GM19372 (cell line): Measurements from ENCODE around the gene LMF1.

ENCODE experiments used
- ATAC-seq: cut with Tn5 transposase; IDR thresholded peaks from one replicate; pipeline ENCODE4 v1.9.1; 2021; ENCODE audit warnings: mild to moderate bottlenecking, low read depth, moderate library complexity; ENCODE audit not compliant: unreplicated experiment

The LMF1 gene

DNA sequence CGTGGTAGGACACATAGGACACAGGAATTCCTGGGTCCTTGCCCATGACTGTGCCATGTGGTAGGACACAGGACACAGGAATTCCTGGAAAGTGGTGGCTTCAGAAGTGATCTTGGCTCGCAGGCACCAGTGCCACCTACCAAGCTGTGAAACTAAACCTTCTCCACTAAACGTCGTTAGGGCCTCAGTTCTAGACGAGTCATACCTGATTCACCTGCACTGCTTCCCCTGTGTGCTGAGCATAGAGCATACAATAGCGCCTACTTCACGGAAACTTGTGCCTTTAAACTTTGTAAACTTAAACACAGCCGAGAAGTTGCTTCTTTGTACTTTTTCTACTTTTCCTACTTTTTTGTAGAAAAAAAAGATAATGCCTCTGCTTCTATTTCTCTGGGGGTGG, 15.6 kb upstream of the LMF1 start:
- ATAC-seq, result no peak

DNA sequence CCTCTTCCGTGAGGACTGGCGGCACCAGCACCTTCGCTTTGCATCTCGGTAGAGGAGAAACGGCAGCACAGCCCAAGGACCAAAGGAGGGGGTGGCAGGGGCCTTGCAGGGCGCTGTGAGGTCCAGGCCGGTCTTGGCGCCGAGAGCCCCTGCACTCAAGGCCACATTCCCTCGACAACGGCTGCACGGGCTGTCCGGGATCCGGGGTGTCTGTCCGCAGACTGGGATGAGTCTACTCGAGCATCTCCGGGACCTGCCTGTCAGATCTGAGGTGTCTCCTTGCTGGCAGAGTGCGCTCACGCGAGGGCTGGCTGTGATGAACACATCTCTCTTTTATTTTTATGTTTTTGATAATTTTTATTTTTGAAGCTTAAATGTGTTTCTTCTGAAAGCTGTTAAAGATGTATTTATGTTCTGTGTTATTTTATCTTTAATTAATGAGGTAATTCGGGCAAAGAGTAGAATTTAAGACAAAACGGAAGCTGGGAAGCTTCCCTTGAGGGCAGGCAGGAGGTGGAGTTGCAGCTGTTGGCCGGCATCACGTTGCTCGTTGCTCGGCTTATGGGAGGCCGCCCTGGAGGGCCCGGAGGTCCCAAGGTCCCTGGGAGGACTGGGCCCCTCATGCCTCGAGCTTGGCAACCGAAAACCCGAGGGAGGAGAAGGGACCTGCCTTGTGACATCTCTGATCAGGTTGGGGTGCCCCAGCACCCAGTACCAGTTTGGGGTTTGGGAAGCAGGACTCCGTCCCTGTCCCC, 15.0 kb upstream of the LMF1 start:
- no peak for ATAC-seq

GRCh38 chr16:984736-985636, 14.2 kb upstream of the LMF1 start:
- no peak for ATAC-seq

GRCh38 chr16:984121-984694, 13.4 kb upstream of the LMF1 start:
- ATAC-seq, result no peak

DNA sequence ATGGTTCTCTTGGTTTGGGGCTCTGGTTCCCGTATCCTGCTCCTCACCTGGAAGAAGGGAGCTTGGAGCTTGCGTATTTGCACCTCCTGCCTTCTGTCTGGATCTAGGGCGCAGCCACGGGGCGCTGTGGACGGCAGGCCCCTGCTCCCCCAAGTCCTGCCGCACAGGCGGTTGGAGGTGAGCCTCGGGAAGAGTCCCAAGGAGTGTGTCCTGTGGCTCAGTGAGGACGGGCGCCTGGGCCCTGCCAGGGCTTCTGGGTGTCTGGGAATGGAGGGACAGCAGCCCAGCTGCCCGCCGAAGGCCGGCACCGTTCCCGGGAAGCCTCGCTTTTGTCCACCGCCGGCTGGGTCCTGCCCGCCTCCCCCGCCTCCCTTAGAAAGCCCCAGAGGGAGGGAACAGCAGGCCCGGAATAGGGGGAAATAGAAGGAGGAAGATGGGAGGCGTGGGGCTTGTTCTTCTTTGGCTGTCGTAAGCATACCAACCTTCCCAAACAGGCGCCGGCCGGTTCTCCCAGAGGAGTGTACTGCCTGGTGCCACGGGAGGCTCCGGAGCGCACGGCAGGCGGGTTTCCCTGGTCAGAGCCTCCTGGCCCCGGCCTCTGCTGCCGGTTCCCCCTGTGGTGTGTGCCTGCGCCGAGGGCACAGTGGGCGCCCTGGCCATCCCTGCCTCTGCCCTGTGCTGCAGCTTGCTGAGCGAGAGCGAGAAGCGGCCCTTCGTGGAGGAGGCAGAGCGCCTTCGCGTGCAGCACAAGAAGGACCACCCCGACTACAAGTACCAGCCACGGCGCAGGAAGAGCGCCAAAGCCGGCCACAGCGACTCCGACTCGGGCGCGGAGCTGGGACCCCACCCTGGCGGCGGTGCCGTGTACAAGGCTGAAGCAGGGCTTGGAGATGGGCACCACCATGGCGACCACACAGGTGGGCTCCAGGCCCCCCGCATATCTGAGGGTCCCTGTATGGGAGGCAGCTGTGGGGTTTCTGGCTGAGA, 12.6 kb upstream of the LMF1 start:
- no peak for ATAC-seq

- no peak for ATAC-seq
These were observed 11.6 kb upstream of the LMF1 start for GRCh38 chr16:982145-983043.

- ATAC-seq, result no peak
These were observed 10.9 kb upstream of the LMF1 start, which contains the start of gene SOX8 for GRCh38 chr16:981695-982144. TSS of gene SOX8 (plus strand) at chr16:981770. CDS start at chr16:981923, 153 bp downstream.

DNA sequence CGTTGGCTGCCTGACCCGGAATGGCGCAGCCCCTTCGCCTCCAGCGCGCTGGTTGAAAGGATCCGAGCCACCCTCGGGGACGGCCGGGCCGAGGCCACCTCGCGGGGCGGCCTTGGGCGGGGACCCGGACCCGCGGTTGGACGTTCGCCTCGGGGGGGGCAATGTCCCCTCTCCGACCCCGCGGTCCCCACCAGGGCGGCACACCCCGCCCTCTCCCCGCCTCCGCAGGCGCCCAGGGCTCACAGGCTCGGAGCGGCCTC, 9.7 kb upstream of the LMF1 start:
- no peak for ATAC-seq

GRCh38 chr16:979859-980594, 9.2 kb upstream of the LMF1 start:
- ATAC-seq, result no peak

GRCh38 chr16:979147-979546, 8.4 kb upstream of the LMF1 start:
- ATAC-seq, result no peak

- ATAC-seq, result no peak
These were observed 7.6 kb upstream of the LMF1 start for GRCh38 chr16:978403-978802.

DNA sequence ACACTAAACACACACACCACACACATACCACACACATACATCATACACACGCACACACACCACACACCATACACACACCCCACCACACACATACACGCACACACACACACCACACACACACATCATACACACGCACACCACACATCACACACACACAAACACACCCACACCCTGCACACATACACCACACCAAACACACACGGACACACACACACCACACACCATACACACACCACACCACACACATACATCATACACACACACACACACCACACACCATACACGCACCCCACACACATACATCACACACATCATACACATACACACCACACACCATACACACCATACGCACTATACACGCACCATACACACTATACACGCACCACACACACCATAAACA, 7.1 kb upstream of the LMF1 start:
- ATAC-seq, result no peak

DNA sequence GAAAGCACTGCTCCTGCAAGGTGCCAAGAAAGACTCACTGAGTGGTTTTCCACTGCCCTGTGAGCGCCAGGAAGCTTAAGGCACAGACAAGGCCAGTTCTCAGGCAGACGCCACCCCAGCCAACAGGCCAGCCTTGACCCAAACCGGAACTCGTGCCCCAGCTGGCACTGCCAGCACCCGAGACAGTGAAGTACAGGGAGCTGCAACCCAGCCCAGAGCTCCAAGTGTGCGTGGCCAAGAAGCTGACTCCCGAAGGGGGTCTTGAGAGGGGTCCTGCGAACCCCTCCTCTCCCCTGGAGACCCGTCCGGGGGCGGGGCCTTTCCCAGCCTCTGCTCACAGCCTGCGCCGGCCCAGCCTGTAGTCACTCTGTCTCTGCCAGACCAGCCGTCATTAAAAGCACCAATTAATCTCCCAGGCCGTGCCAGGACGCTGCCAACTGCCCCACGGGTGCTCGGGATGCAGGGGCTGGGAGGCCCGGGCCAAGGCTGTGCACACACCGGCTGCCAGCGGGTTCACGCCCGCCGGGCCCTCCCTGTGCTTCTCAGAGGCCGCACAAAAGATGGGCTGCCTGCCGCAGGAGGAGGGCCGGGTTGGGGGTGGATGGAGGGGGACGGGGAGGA, 6.4 kb upstream of the LMF1 start:
- ATAC-seq, result no peak

DNA sequence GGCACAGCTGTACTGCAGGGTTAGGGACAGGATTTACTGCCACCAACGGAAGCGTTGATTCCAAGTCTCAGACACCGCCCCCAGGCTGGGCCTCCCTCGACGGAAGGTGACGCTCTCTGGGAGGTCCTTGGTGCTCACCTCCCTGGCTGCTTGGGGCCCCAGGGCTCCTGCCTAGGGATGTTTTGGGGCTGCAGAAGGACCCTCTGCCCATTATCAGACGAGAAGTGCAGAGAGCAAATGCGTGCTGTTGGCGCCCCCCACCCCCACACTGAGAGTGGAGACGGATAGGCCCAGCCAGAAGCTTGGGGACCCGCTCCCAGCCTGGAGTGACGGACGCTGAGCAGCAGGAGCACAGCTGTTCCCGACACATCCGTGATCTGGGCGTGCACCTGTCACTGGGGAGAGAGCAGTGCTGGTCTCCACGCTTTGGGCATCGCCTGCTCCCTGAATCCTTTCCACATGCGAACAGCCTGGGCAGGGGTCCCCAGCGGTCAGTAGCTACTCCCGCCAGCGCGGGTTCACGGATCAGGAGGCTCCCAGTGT, 5.7 kb upstream of the LMF1 start:
- ATAC-seq, result no peak

GRCh38 chr16:975291-975690, 4.5 kb upstream of the LMF1 start:
- no peak for ATAC-seq

- no peak for ATAC-seq
These were observed 4.0 kb upstream of the LMF1 start for GRCh38 chr16:974611-975261.

- ATAC-seq, result no peak
These were observed 3.3 kb upstream of the LMF1 start for GRCh38 chr16:974001-974601.
